OCI-LY1 (cell line): ENCODE results near the gene CD247.

Source experiments
- H2AFZ ChIP-seq: fragments of 200-600 bp; sonication (generic), shearing (Covaris generic); 2 replicates; pipeline ENCODE4 v1.6.0; 2014; ENCODE audit warnings: antibody characterized with exemption, mild to moderate bottlenecking, low read length
- H3F3A ChIP-seq: fragments of 200-600 bp; sonication (generic), shearing (Covaris generic); 2 replicates; pipeline ENCODE4 v1.6.0; 2014; ENCODE audit warnings: mild to moderate bottlenecking, antibody characterized with exemption, low read length, moderate library complexity; ENCODE audit not compliant: insufficient read depth
- H3K27ac ChIP-seq: fragments of 200-600 bp; sonication (generic); 2 replicates; pipeline ENCODE4 v1.5.1; 2014; ENCODE audit warnings: low read length, mixed run types, mild to moderate bottlenecking, low read depth; ENCODE audit not compliant: poor library complexity, severe bottlenecking
- H3K27me3 ChIP-seq: fragments of 200-600 bp; sonication (generic); 2 replicates; pipeline ENCODE4 v1.6.0; 2014; ENCODE audit warnings: antibody characterized with exemption, mild to moderate bottlenecking, low read length, moderate library complexity; ENCODE audit not compliant: insufficient read depth
- H3K36me3 ChIP-seq: fragments of 200-600 bp; sonication (generic); 2 replicates; pipeline ENCODE4 v1.6.1; 2014; ENCODE audit warnings: mild to moderate bottlenecking, antibody characterized with exemption, low read length, moderate library complexity, mixed read lengths; ENCODE audit not compliant: insufficient read depth
- H3K4me1 ChIP-seq: fragments of 200-600 bp; sonication (generic); 2 replicates; pipeline ENCODE4 v1.5.1; 2014; ENCODE audit warnings: mild to moderate bottlenecking, low read length, moderate library complexity; ENCODE audit not compliant: insufficient read depth, severe bottlenecking
- H3K4me2 ChIP-seq: fragments of 200-600 bp; sonication (generic), shearing (Covaris generic); 2 replicates; pipeline ENCODE4 v1.6.1; 2014; ENCODE audit warnings: low read length
- H3K4me3 ChIP-seq: fragments of 200-600 bp; sonication (generic); 2 replicates; pipeline ENCODE4 v1.5.1; 2014; ENCODE audit warnings: low read length, low read depth, mild to moderate bottlenecking, mixed read lengths; ENCODE audit not compliant: poor library complexity, severe bottlenecking
- H3K79me2 ChIP-seq: fragments of 200-600 bp; shearing (Covaris generic); 2 replicates; pipeline ENCODE4 v1.6.1; 2016; ENCODE audit warnings: mixed run types, low read length, mixed read lengths; ENCODE audit not compliant: insufficient read depth
- H3K9ac ChIP-seq: fragments of 200-600 bp; sonication (generic), shearing (Covaris generic); 2 replicates; pipeline ENCODE4 v1.6.1; 2014; ENCODE audit warnings: mild to moderate bottlenecking, low read length, mixed read lengths
- H3K9me2 ChIP-seq: fragments of 200-600 bp; sonication (generic), shearing (Covaris generic); 2 replicates; pipeline ENCODE4 v1.6.1; 2014; ENCODE audit warnings: low read depth, mild to moderate bottlenecking, low read length, mixed read lengths
- H3K9me3 ChIP-seq: fragments of 200-600 bp; shearing (Covaris generic); 2 replicates; pipeline ENCODE4 v1.6.1; 2014; ENCODE audit warnings: low read length, mixed read lengths
- H4K20me1 ChIP-seq: fragments of 200-600 bp; sonication (generic), shearing (Covaris generic); 2 replicates; pipeline ENCODE4 v1.6.0; 2016; ENCODE audit warnings: mild to moderate bottlenecking, low read length; ENCODE audit not compliant: insufficient read depth
- EZH2 ChIP-seq: fragments of 200-600 bp; sonication (generic), shearing (Covaris generic); IDR thresholded peaks from 2 replicates; pipeline ENCODE4 v1.8.0; 2017; ENCODE audit warnings: borderline replicate concordance, mixed run types, mild to moderate bottlenecking, antibody characterized with exemption, low read length, moderate library complexity, mixed read lengths
- TF ChIP-seq, protein P1 (sequence below): fragments of 200-600 bp; sonication (generic), shearing (Covaris generic); IDR thresholded peaks from 2 replicates; pipeline ENCODE4 v1.5.1; 2017; ENCODE audit warnings: mild to moderate bottlenecking, antibody characterized with exemption, low read length, moderate library complexity, mixed read lengths

Gene CD247

DNA sequence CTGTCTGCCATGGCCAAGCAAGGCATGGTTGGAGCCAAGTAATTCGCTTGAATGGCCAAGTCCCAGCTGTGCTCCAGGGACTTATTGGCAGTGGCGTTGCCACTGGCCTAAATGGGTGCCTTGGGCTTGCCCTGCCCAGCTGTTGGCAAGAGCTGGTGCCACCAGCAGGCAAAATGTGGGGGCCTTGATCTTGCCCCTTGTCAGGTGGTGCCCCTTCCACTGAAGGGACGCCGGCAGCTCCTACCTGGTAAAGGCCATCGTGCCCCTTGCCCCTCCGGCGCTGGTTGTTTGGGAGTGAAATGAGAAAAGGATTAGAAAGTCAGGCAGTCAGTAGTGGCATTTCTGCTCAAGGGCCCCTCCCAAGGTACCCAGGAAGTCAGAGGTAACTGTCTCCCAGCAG, 85.5 kb downstream of the CD247 start:
- Histone ChIP-seq H3K36me3 (peaks cover 13% of the 10 kb centered on the region; the same call in 1 of the 2 replicates), H3K9ac (no peak overlapping the region; the same call in 1 of the 2 replicates), H3K4me1 (peaks cover 57% of the 10 kb centered on the region), H4K20me1 (no peaks in the 10 kb centered on the region), H3K79me2 (no peaks in the 10 kb centered on the region), H3K9me3 (no peaks in the 10 kb centered on the region), H3K9me2 (no peaks in the 10 kb centered on the region), H2AFZ (no peak overlapping the region), H3K4me3 (no peak overlapping the region), H3K4me2 (no peak overlapping the region), H3F3A (0 out of 2 replicates have a peak, but pooled peaks cover 6% of the 10 kb centered on the region), H3K27ac (peak overlapping the region; percentile 99), H3K27me3 (no peaks in the 10 kb centered on the region)
- TF ChIP-seq, protein P1, sequence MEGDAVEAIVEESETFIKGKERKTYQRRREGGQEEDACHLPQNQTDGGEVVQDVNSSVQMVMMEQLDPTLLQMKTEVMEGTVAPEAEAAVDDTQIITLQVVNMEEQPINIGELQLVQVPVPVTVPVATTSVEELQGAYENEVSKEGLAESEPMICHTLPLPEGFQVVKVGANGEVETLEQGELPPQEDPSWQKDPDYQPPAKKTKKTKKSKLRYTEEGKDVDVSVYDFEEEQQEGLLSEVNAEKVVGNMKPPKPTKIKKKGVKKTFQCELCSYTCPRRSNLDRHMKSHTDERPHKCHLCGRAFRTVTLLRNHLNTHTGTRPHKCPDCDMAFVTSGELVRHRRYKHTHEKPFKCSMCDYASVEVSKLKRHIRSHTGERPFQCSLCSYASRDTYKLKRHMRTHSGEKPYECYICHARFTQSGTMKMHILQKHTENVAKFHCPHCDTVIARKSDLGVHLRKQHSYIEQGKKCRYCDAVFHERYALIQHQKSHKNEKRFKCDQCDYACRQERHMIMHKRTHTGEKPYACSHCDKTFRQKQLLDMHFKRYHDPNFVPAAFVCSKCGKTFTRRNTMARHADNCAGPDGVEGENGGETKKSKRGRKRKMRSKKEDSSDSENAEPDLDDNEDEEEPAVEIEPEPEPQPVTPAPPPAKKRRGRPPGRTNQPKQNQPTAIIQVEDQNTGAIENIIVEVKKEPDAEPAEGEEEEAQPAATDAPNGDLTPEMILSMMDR, result no peak
- no peak for TF ChIP-seq EZH2

DNA sequence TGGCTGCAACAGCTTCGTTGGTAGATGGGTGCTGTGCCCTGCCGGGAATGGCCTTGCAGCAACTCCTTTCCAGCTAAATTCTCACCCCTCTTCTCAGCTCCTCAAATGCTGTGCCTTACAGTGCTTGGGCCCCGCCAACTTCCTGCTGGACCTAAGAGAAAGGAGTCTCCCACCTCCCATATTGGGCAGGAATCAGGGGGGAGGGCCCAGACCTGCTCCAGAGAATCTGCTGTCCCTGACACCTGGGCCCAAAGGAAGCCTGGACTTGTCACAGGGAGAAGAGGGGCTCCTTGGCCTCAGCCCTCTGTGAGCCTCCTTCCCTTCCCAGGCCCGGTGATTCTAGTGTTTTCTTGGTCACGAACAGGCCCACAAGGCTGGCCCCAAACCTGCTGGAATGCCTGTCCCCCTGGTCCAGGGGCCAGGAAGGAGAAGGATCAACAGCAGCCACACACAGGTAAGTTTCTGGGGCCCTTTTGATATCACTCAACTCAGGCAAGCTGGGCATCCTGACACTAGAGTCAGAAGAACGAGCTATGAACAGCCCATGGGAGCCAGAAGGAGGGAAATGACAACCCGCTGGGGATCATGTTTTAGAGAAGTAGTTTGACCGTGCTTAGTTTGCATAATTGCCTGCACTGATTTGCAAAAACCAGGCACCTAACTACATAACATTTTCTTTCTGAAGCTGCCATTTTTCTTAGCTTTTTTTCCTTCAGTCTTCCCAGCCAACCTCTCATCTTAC, 86.2 kb downstream of the CD247 start:
- Histone ChIP-seq H3K36me3 (peaks cover 13% of the 10 kb centered on the region; the same call in 1 of the 2 replicates), H4K20me1 (no peaks in the 10 kb centered on the region), H3K9me2 (no peaks in the 10 kb centered on the region), H3K27ac (peak overlapping the region; percentile 99), H3K9ac (peak overlapping the region; percentile 62), H3K9me3 (no peaks in the 10 kb centered on the region), H3K27me3 (no peaks in the 10 kb centered on the region), H2AFZ (no peak overlapping the region), H3K4me1 (peaks cover 58% of the 10 kb centered on the region), H3K79me2 (no peaks in the 10 kb centered on the region), H3K4me2 (peak overlapping the region; percentile 56; the same call in 1 of the 2 replicates), H3F3A (0 out of 2 replicates have a peak, but pooled peaks cover 6% of the 10 kb centered on the region), H3K4me3 (no peak overlapping the region)
- TF ChIP-seq, protein P1, result no peak
- TF ChIP-seq EZH2, result no peak

DNA sequence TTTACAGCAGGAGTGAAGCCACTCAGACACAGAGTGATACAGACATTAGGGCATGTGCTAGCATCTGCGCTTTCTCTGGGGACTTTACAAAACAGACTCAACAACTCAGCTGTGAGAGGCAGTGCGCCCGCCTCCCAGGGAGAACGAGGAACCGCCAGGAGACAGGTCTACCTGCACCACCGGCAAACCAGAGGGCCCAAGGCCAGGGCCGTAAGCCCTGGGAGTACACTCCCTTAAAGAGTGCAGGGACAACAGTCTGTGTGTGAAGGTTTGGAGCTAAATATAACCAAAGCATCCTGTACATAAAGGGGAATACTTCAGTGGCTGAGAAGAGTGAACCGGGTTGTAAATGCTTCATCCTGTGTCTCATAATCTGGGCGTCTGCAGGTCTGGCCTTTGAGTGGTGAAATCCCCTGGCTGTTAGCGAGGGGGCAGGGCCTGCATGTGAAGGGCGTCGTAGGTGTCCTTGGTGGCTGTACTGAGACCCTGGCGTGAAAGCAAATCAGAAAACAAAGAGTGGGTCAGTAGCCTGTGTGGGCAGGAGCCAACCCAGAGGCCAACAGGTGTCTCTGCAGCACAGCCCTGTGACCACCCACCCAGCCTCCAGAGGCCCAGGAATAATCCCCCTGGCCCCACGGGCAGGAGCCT, 86.9 kb downstream of the CD247 start:
- no peak overlapping the region for H3K4me3 ChIP-seq
- H3K9me3 ChIP-seq, result no peaks in the 10 kb centered on the region
- no peak for TF ChIP-seq EZH2
- TF ChIP-seq, protein P1, result no peak
- no peaks in the 10 kb centered on the region for H3K27me3 ChIP-seq
- no peak overlapping the region for H2AFZ ChIP-seq
- peak overlapping the region; percentile 99 for H3K27ac ChIP-seq
- no peaks in the 10 kb centered on the region for H3K9me2 ChIP-seq
- peaks cover 58% of the 10 kb centered on the region for H3K4me1 ChIP-seq
- H3K36me3 ChIP-seq, result peaks cover 13% of the 10 kb centered on the region; the same call in 1 of the 2 replicates
- H3K9ac ChIP-seq, result peak overlapping the region; percentile 62
- peaks cover 11% of the 10 kb centered on the region; the same call in 1 of the 2 replicates for H3F3A ChIP-seq
- H3K4me2 ChIP-seq, result peak overlapping the region; percentile 56
- no peaks in the 10 kb centered on the region for H3K79me2 ChIP-seq
- no peaks in the 10 kb centered on the region for H4K20me1 ChIP-seq
